Measurements from ENCODE around the gene GRB10.

GRB10 gene

DNA sequence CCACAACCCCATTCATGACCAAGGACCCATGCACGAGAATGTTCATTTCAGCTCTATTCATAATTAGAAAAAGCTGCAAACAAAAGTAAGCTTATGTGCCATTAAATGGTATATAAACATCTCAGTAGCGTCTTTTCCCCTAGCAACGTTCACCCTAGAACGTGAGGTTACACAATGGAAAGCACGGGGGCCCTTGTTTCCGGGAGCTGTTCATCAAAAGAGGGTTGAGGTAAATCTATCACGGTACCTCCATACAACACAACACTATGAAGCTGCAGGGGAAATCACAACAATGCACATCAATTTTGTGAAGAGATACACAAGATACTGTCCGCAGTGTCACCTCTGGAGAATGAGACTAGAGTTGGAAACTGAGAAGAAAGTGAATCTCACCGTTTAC, 136.6 kb downstream of the GRB10 start:
- ATAC-seq = no peak
- TF ChIP-seq RARB (CRISPR knock-in tag; IDR thresholded peaks at IDR 0.05) (no peak), TCF4 (CRISPR knock-in tag; IDR thresholded peaks at IDR 0.05; ENCODE audit: borderline replicate concordance) (no peak), ZFP30 (CRISPR knock-in tag; IDR thresholded peaks at IDR 0.05) (no peak), ISL1 (CRISPR knock-in tag; IDR thresholded peaks at IDR 0.05) (no peak), ESRRG (CRISPR knock-in tag; IDR thresholded peaks at IDR 0.05) (no peak), ZNF70 (CRISPR knock-in tag; IDR thresholded peaks at IDR 0.05) (no peak), GLIS3 (CRISPR knock-in tag; IDR thresholded peaks at IDR 0.05) (no peak)

DNA sequence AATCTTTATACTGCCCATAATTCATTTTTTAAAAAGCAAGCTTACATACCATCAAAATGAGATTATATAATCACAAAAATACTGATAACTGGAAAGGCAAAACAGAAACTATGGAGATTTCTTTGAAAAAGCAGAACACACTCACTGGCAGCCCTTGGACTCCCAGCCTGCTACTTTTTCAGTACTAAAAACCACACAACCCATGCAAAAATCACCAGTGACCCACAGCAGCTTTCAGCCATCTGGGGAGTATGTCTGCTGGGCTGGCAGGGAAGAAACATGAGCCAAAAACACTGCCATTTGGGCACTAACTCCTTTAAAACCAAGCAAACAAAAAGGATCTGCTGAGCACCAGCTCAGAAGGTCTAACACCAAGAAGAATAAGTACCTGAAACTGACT, 137.5 kb downstream of the GRB10 start:
- no peak for TF ChIP-seq ZNF565 (CRISPR knock-in tag; conservative IDR thresholded peaks at IDR 0.05; ENCODE audit: low read depth)
- no peak for TF ChIP-seq CSDC2 (CRISPR knock-in tag; IDR thresholded peaks at IDR 0.05)
- TF ChIP-seq ZFP3 (CRISPR knock-in tag; IDR thresholded peaks at IDR 0.05) = no peak
- TF ChIP-seq, protein P1, sequence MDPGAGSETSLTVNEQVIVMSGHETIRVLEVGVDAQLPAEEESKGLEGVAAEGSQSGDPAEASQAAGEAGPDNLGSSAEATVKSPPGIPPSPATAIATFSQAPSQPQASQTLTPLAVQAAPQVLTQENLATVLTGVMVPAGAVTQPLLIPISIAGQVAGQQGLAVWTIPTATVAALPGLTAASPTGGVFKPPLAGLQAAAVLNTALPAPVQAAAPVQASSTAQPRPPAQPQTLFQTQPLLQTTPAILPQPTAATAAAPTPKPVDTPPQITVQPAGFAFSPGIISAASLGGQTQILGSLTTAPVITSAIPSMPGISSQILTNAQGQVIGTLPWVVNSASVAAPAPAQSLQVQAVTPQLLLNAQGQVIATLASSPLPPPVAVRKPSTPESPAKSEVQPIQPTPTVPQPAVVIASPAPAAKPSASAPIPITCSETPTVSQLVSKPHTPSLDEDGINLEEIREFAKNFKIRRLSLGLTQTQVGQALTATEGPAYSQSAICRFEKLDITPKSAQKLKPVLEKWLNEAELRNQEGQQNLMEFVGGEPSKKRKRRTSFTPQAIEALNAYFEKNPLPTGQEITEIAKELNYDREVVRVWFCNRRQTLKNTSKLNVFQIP (CRISPR knock-in tag; IDR thresholded peaks at IDR 0.05; ENCODE audit: borderline replicate concordance, low read depth) = no peak
- no peak for TF ChIP-seq GLIS3 (CRISPR knock-in tag; IDR thresholded peaks at IDR 0.05)
- TF ChIP-seq, protein P2, sequence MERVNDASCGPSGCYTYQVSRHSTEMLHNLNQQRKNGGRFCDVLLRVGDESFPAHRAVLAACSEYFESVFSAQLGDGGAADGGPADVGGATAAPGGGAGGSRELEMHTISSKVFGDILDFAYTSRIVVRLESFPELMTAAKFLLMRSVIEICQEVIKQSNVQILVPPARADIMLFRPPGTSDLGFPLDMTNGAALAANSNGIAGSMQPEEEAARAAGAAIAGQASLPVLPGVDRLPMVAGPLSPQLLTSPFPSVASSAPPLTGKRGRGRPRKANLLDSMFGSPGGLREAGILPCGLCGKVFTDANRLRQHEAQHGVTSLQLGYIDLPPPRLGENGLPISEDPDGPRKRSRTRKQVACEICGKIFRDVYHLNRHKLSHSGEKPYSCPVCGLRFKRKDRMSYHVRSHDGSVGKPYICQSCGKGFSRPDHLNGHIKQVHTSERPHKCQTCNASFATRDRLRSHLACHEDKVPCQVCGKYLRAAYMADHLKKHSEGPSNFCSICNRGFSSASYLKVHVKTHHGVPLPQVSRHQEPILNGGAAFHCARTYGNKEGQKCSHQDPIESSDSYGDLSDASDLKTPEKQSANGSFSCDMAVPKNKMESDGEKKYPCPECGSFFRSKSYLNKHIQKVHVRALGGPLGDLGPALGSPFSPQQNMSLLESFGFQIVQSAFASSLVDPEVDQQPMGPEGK (CRISPR knock-in tag; IDR thresholded peaks at IDR 0.05; ENCODE audit: borderline replicate concordance) = no peak
- ATAC-seq = no peak

DNA sequence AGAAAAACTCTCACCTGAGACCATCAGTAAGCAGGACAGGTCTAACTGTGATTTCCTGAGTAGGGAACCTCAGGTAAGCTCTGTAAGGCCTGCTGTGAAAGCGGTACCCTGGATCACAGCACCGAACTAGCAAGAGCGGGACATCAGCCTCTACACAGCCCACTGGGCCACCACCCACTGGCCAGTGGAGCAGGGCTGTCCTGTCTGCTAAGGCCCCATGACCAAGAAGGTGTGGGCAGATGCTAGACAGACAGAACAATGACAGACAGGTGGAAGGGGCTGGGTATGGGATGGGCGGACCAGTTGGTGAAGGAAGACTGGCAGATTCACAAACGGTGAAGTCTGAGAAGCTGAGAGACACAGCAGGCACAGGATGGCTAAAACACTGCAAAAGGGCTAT, 138.1 kb downstream of the GRB10 start:
- TF ChIP-seq, protein P1 (CRISPR knock-in tag; IDR thresholded peaks at IDR 0.05; ENCODE audit: borderline replicate concordance, low read depth) = no peak
- TF ChIP-seq, protein P3, sequence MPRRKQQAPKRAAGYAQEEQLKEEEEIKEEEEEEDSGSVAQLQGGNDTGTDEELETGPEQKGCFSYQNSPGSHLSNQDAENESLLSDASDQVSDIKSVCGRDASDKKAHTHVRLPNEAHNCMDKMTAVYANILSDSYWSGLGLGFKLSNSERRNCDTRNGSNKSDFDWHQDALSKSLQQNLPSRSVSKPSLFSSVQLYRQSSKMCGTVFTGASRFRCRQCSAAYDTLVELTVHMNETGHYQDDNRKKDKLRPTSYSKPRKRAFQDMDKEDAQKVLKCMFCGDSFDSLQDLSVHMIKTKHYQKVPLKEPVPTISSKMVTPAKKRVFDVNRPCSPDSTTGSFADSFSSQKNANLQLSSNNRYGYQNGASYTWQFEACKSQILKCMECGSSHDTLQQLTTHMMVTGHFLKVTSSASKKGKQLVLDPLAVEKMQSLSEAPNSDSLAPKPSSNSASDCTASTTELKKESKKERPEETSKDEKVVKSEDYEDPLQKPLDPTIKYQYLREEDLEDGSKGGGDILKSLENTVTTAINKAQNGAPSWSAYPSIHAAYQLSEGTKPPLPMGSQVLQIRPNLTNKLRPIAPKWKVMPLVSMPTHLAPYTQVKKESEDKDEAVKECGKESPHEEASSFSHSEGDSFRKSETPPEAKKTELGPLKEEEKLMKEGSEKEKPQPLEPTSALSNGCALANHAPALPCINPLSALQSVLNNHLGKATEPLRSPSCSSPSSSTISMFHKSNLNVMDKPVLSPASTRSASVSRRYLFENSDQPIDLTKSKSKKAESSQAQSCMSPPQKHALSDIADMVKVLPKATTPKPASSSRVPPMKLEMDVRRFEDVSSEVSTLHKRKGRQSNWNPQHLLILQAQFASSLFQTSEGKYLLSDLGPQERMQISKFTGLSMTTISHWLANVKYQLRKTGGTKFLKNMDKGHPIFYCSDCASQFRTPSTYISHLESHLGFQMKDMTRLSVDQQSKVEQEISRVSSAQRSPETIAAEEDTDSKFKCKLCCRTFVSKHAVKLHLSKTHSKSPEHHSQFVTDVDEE (CRISPR knock-in tag; IDR thresholded peaks at IDR 0.05) = no peak
- TF ChIP-seq CSDC2 (CRISPR knock-in tag; IDR thresholded peaks at IDR 0.05) (no peak), GLIS3 (CRISPR knock-in tag; IDR thresholded peaks at IDR 0.05) (no peak), ZFP3 (CRISPR knock-in tag; IDR thresholded peaks at IDR 0.05) (no peak), PPARA (CRISPR knock-in tag; IDR thresholded peaks at IDR 0.05; ENCODE audit: borderline replicate concordance) (no peak), ZC3H10 (CRISPR knock-in tag; IDR thresholded peaks at IDR 0.05) (no peak), BACH2 (CRISPR knock-in tag; IDR thresholded peaks at IDR 0.05; ENCODE audit: borderline replicate concordance) (no peak), ZNF70 (CRISPR knock-in tag; IDR thresholded peaks at IDR 0.05) (no peak), ZNF8 (CRISPR knock-in tag; IDR thresholded peaks at IDR 0.05) (no peak)
- TF ChIP-seq, protein P2 (CRISPR knock-in tag; IDR thresholded peaks at IDR 0.05; ENCODE audit: borderline replicate concordance) = no peak
- TF ChIP-seq, protein P4, sequence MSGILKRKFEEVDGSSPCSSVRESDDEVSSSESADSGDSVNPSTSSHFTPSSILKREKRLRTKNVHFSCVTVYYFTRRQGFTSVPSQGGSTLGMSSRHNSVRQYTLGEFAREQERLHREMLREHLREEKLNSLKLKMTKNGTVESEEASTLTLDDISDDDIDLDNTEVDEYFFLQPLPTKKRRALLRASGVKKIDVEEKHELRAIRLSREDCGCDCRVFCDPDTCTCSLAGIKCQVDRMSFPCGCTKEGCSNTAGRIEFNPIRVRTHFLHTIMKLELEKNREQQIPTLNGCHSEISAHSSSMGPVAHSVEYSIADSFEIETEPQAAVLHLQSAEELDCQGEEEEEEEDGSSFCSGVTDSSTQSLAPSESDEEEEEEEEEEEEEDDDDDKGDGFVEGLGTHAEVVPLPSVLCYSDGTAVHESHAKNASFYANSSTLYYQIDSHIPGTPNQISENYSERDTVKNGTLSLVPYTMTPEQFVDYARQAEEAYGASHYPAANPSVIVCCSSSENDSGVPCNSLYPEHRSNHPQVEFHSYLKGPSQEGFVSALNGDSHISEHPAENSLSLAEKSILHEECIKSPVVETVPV (CRISPR knock-in tag; IDR thresholded peaks at IDR 0.05) = no peak
- TF ChIP-seq, protein P5, sequence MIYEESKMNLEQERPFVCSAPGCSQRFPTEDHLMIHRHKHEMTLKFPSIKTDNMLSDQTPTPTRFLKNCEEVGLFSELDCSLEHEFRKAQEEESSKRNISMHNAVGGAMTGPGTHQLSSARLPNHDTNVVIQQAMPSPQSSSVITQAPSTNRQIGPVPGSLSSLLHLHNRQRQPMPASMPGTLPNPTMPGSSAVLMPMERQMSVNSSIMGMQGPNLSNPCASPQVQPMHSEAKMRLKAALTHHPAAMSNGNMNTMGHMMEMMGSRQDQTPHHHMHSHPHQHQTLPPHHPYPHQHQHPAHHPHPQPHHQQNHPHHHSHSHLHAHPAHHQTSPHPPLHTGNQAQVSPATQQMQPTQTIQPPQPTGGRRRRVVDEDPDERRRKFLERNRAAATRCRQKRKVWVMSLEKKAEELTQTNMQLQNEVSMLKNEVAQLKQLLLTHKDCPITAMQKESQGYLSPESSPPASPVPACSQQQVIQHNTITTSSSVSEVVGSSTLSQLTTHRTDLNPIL (CRISPR knock-in tag; IDR thresholded peaks at IDR 0.05; ENCODE audit: low read depth) = no peak
- no peak for ATAC-seq
